Adrenal gland (tissue), 5 donors: ENCODE measurements around the gene NMT1.

ENCODE experiments used
- POLR2A ChIP-seq, 2 donors: fragments of 450-650 bp; IDR thresholded peaks; one replicate each; pipeline ENCODE4 v1.6.1; 2017; ENCODE audit warnings: antibody characterized with exemption in 2 of 2, mild to moderate bottlenecking in 2 of 2, moderate library complexity in 1 of 2
- TF ChIP-seq, protein P1 (sequence below), 6 experiments: fragments of 450-650 bp in 4 of 6; fragments of 200-600 bp in 2 of 6; sonication (generic) in 1 of 6; IDR thresholded peaks; 1 replicate in 5 of 6; 2 replicates in 1 of 6; pipeline versions ENCODE4 v1.5.1 to v1.8.0; 2016 to 2021; ENCODE audit warnings: antibody characterized with exemption in 6 of 6, mild to moderate bottlenecking in 2 of 6, moderate library complexity in 1 of 6
- donor health status: DM: no; HTN: no; CAD: no.

GRCh38 chr17:45096141-45096540 is 35.0 kb downstream of the NMT1 start:
- TF ChIP-seq, protein P1, sequence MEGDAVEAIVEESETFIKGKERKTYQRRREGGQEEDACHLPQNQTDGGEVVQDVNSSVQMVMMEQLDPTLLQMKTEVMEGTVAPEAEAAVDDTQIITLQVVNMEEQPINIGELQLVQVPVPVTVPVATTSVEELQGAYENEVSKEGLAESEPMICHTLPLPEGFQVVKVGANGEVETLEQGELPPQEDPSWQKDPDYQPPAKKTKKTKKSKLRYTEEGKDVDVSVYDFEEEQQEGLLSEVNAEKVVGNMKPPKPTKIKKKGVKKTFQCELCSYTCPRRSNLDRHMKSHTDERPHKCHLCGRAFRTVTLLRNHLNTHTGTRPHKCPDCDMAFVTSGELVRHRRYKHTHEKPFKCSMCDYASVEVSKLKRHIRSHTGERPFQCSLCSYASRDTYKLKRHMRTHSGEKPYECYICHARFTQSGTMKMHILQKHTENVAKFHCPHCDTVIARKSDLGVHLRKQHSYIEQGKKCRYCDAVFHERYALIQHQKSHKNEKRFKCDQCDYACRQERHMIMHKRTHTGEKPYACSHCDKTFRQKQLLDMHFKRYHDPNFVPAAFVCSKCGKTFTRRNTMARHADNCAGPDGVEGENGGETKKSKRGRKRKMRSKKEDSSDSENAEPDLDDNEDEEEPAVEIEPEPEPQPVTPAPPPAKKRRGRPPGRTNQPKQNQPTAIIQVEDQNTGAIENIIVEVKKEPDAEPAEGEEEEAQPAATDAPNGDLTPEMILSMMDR (IDR thresholded peaks at IDR 0.05), result peak; percentile 32 to 60 (median 49)
- no peak for TF ChIP-seq POLR2A (IDR thresholded peaks at IDR 0.05)
